Natural killer cell (primary cell): ENCODE results near the gene IFITM1. TPM values are rescaled to one million over a fixed set of nuclear protein-coding genes. Genes with fewer than 3 reads are reported as not detected.
A peak's percentile ranks its signal among the peaks of the same experiment; 100 is the strongest.

Experiments used
- ATAC-seq, 3 donors: fragments of 150-1000 bp in 2 of 3; fragments of 200-7000 bp in 1 of 3; cut with Tn5 transposase; 1 replicate in 1 of 3; 2 replicates in 2 of 3; pipeline ENCODE4 v1.10.0; 2021; ENCODE audit warnings: mild to moderate bottlenecking in 2 of 3, moderate library complexity in 2 of 3
- DNase-seq, 2 donors: peaks; one replicate each; pipeline versions ENCODE4 v3.0.0 to v3.0.0-alpha.2; 2013 to 2021; ENCODE audit warnings: mixed read lengths in 1 of 2
- H3K27ac ChIP-seq: one replicate; pipeline ENCODE4 v1.5.1; 2013; ENCODE audit warnings: mild to moderate bottlenecking, low read length
- H3K27me3 ChIP-seq: one replicate; pipeline ENCODE4 v1.6.1; 2013; ENCODE audit warnings: low read length; ENCODE audit not compliant: control insufficient read depth, insufficient read depth
- H3K36me3 ChIP-seq: one replicate; pipeline ENCODE4 v1.6.1; 2013; ENCODE audit warnings: low read length; ENCODE audit not compliant: control insufficient read depth, insufficient read depth
- H3K4me1 ChIP-seq: one replicate; pipeline ENCODE4 v1.6.1; 2013; ENCODE audit warnings: low read length; ENCODE audit not compliant: control insufficient read depth, insufficient read depth
- H3K4me3 ChIP-seq: one replicate; pipeline ENCODE4 v1.5.1; 2013; ENCODE audit warnings: low read length
- H3K9me3 ChIP-seq: one replicate; pipeline ENCODE4 v1.6.1; 2013; ENCODE audit warnings: low read length; ENCODE audit not compliant: control insufficient read depth, insufficient read depth
- H3K27ac Mint-ChIP-seq, 2 donors: one replicate each; pipeline ENCODE4 v1.8.0; 2022; ENCODE audit warnings: mild to moderate bottlenecking in 2 of 2, mixed read lengths in 2 of 2, moderate library complexity in 1 of 2
- H3K27me3 Mint-ChIP-seq, 2 donors: one replicate each; pipeline ENCODE4 v1.8.0; 2022; ENCODE audit warnings: low read depth in 2 of 2, mixed read lengths in 2 of 2
- H3K36me3 Mint-ChIP-seq: one replicate; pipeline ENCODE4 v1.8.0; 2022; ENCODE audit warnings: mixed read lengths
- H3K4me1 Mint-ChIP-seq, 2 donors: one replicate each; pipeline ENCODE4 v1.8.0; 2022; ENCODE audit warnings: mixed read lengths in 2 of 2
- H3K4me3 Mint-ChIP-seq: one replicate; pipeline ENCODE4 v1.8.0; 2022; ENCODE audit warnings: mild to moderate bottlenecking, moderate library complexity, mixed read lengths
- H3K9me3 Mint-ChIP-seq, 2 donors: one replicate each; pipeline ENCODE4 v1.8.0; 2022; ENCODE audit warnings: mixed read lengths in 2 of 2
- CTCF ChIP-seq: fragments of 200-600 bp; IDR thresholded peaks from one replicate; pipeline ENCODE4 v1.8.0; 2022; ENCODE audit warnings: antibody characterized with exemption
- WGBS: methylation state at CpG from one replicate; pipeline ENCODE4 v1.1.7; 2013; ENCODE audit warnings: missing lambda C conversion rate; ENCODE audit not compliant: insufficient coverage; 5-methylcytosine and 5-hydroxymethylcytosine counted together
- intact Hi-C: fragments of 100-400 bp; cut with micrococcal nuclease; formaldehyde crosslinking; loops from one replicate; pipeline ENCODE4 v1.14.2; 2022
- total RNA-seq, 4 donors: library from RNA; stranded (reverse); fragments of 120-200 nt in 1 of 4; gene quantifications; one replicate each; pipeline versions ENCODE4 v1.2.3 to v1.2.4, GENCODE V29; 2013 to 2022

Gene IFITM1
- total RNA-seq, 3 donors from 2014 or later (not counting 1 experiment from before 2014, with no cell fraction given): 540 to 809 (median 710) TPM

GRCh38 chr11:304061-304506, 9.8 kb upstream of the IFITM1 start:
- 86% methylated on average over 52 of the region's 52 CpGs for WGBS
- no peak overlapping the region for H3K4me3 ChIP-seq
- H3K4me1 ChIP-seq: peaks cover 50% of the 10 kb centered on the region
- Mint-ChIP-seq H3K4me3 (no peak overlapping the region), H3K27me3 (no peaks in the 10 kb centered on the region), H3K27ac (no peak overlapping the region), H3K9me3 (no peaks in the 10 kb centered on the region), H3K4me1 (peaks cover 42 to 43% of the 10 kb centered on the region in 2 donors), H3K36me3 (no peaks in the 10 kb centered on the region)
- intact Hi-C loops: no loop called here
- H3K27ac ChIP-seq: no peak overlapping the region
- ATAC-seq: no peak
- no peaks in the 10 kb centered on the region for H3K36me3 ChIP-seq
- TF ChIP-seq CTCF: no peak
- H3K27me3 ChIP-seq: no peaks in the 10 kb centered on the region
- H3K9me3 ChIP-seq: no peaks in the 10 kb centered on the region
- DNase-seq: no peak

- 58% methylated on average over 16 of the region's 19 CpGs for WGBS
- no peak overlapping the region for H3K4me3 ChIP-seq
- no peaks in the 10 kb centered on the region for H3K27me3 ChIP-seq
- H3K27ac ChIP-seq: no peak overlapping the region
- Mint-ChIP-seq H3K4me1 (peaks cover 51% of the 10 kb centered on the region in 2 donors), H3K9me3 (no peaks in the 10 kb centered on the region), H3K27me3 (no peaks in the 10 kb centered on the region), H3K36me3 (no peaks in the 10 kb centered on the region), H3K27ac (peak overlapping the region; percentile 81 to 98), H3K4me3 (peak overlapping the region; percentile 65)
- H3K36me3 ChIP-seq: no peaks in the 10 kb centered on the region
- ATAC-seq: peak in 2 of 3 donors; percentile 45 to 59
- intact Hi-C loops: loop anchor here (1.0 to 5.0 kb wide), 3 partner anchors 12 to 53 kb away; no protein-coding TSS in a partner anchor
- peak in 1 of 2 donors; percentile 84 for DNase-seq
- peak; percentile 77 for TF ChIP-seq CTCF
- no peaks in the 10 kb centered on the region for H3K9me3 ChIP-seq
- H3K4me1 ChIP-seq: peaks cover 47% of the 10 kb centered on the region
Measured at GRCh38 chr11:304915-305843, 8.7 kb upstream of the IFITM1 start.

- peaks cover 47% of the 10 kb centered on the region for H3K4me1 ChIP-seq
- no peaks in the 10 kb centered on the region for H3K27me3 Mint-ChIP-seq
- H3K4me3 Mint-ChIP-seq: peak overlapping the region; percentile 28
- DNase-seq (no peak), ATAC-seq (no peak)
- no peak for TF ChIP-seq CTCF
- peaks cover 51% of the 10 kb centered on the region in 2 donors for H3K4me1 Mint-ChIP-seq
- H3K36me3 Mint-ChIP-seq: no peaks in the 10 kb centered on the region
- intact Hi-C loops: loop anchor here (1.0 to 5.0 kb wide), 3 partner anchors 11 to 54 kb away; no protein-coding TSS in a partner anchor
- no peaks in the 10 kb centered on the region for H3K9me3 Mint-ChIP-seq
- 96% methylated on average over 10 of the region's 10 CpGs for WGBS
- H3K27ac ChIP-seq: peak overlapping the region; percentile 74
- peak overlapping the region; percentile 81 to 98 for H3K27ac Mint-ChIP-seq
- H3K4me3 ChIP-seq: no peak overlapping the region
- no peaks in the 10 kb centered on the region for H3K27me3 ChIP-seq
- H3K36me3 ChIP-seq: no peaks in the 10 kb centered on the region
- no peaks in the 10 kb centered on the region for H3K9me3 ChIP-seq
Measured at GRCh38 chr11:305844-306211, 8.0 kb upstream of the IFITM1 start.
